Karpas-422 (cell line): ENCODE results near the gene KRTAP4-1. TPM values are rescaled to one million over a fixed set of nuclear protein-coding genes. Genes with fewer than 3 reads are reported as not detected.
"Not testable (repeated sequence)": the region's sequence is repeated elsewhere in the genome, so short reads cannot be mapped to it uniquely, and the experiment has no call there.

Source experiments
- DNase-seq: peaks from one replicate; pipeline ENCODE4 v3.0.0-alpha.2; 2015
- H2AFZ ChIP-seq: fragments of 200-600 bp; sonication (generic); 2 replicates; pipeline ENCODE4 v1.6.1; 2014; ENCODE audit warnings: antibody characterized with exemption, low read length, mixed read lengths
- H3K27ac ChIP-seq: fragments of 200-600 bp; sonication (generic); 2 replicates; pipeline ENCODE4 v1.5.1; 2014; ENCODE audit warnings: mild to moderate bottlenecking, low read length, moderate library complexity
- H3K27me3 ChIP-seq: fragments of 200-600 bp; sonication (generic); 2 replicates; pipeline ENCODE4 v1.6.1; 2014; ENCODE audit warnings: low read length, mixed read lengths
- H3K36me3 ChIP-seq: fragments of 200-600 bp; sonication (generic); 2 replicates; pipeline ENCODE4 v1.6.1; 2014; ENCODE audit warnings: low read length, mixed read lengths; ENCODE audit not compliant: insufficient read depth
- H3K4me1 ChIP-seq: fragments of 200-600 bp; sonication (generic); 2 replicates; pipeline ENCODE4 v1.6.1; 2014; ENCODE audit warnings: mild to moderate bottlenecking, low read length, mixed read lengths
- H3K4me2 ChIP-seq: fragments of 200-600 bp; sonication (generic); 2 replicates; pipeline ENCODE4 v1.6.1; 2014; ENCODE audit warnings: low read length, low read depth, mild to moderate bottlenecking; ENCODE audit not compliant: poor library complexity, severe bottlenecking
- H3K4me3 ChIP-seq: fragments of 200-600 bp; sonication (generic); 2 replicates; pipeline ENCODE4 v1.5.1; 2014; ENCODE audit warnings: mild to moderate bottlenecking, antibody characterized with exemption, low read length, mixed read lengths
- H3K79me2 ChIP-seq: fragments of 200-600 bp; sonication (generic); 2 replicates; pipeline ENCODE4 v1.6.1; 2014; ENCODE audit warnings: mild to moderate bottlenecking, low read length, mixed read lengths
- H3K9ac ChIP-seq: fragments of 200-600 bp; sonication (generic); 2 replicates; pipeline ENCODE4 v1.6.0; 2014; ENCODE audit warnings: low read length
- H3K9me2 ChIP-seq: fragments of 200-600 bp; sonication (generic), shearing (Covaris generic); replicated peaks from 2 replicates; pipeline ENCODE4 v1.6.0; 2014; ENCODE audit warnings: mild to moderate bottlenecking, low read length, moderate library complexity; ENCODE audit not compliant: insufficient read depth
- H3K9me3 ChIP-seq: fragments of 300-700, 200-600 bp; sonication (generic); 2 replicates; pipeline ENCODE4 v1.6.1; 2014; ENCODE audit warnings: low read length, mixed read lengths
- H4K20me1 ChIP-seq: fragments of 200-600 bp; sonication (generic); 2 replicates; pipeline ENCODE4 v1.6.1; 2014; ENCODE audit warnings: mild to moderate bottlenecking, antibody characterized with exemption, low read length, low read depth; ENCODE audit not compliant: insufficient read depth
- small RNA-seq: library from RNA; depleted of rRNA; stranded (forward); fragments of <200 nt; gene quantifications from one replicate; pipeline ENCODE3, GENCODE V24; 2014
- total RNA-seq: library from RNA; depleted of rRNA; stranded (reverse); fragments of >200 nt; shearing (Covaris generic); gene quantifications from 2 replicates; pipeline ENCODE4 v1.2.3, GENCODE V29; 2014; ENCODE audit warnings: low replicate concordance; rRNA removed

Gene KRTAP4-1
- total RNA-seq, 1 experiment from 2014 or later, result not detected

DNA sequence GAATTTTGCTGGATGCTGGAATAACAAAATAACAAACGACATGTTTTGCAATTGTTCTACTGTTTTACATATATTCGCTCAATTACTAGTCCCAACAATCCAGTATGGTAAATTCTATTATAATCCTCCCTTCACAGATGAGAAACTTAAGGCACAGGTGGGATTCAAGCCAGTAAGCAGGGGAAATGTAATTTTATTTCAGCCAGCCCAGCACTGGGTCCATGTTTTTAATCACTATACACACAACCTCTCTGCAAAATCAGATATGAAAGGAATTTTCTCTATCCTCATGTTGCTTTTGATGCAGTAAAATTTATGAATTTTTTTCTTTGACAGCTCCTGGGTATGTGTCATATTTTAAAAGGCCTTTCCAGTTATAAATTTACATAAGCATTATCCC, 39.5 kb downstream of the KRTAP4-1 start:
- no peaks in the 10 kb centered on the region for H3K36me3 ChIP-seq
- no peak overlapping the region for H3K27ac ChIP-seq
- no peak overlapping the region for H3K4me3 ChIP-seq
- no peak overlapping the region for H2AFZ ChIP-seq
- H3K9me3 ChIP-seq, result peaks cover 3% of the 10 kb centered on the region; the same call in 1 of the 2 replicates
- H3K79me2 ChIP-seq, result no peaks in the 10 kb centered on the region
- H3K27me3 ChIP-seq, result no peaks in the 10 kb centered on the region
- H4K20me1 ChIP-seq, result no peaks in the 10 kb centered on the region
- H3K9ac ChIP-seq, result no peak overlapping the region
- no peaks in the 10 kb centered on the region for H3K9me2 ChIP-seq
- no peak for DNase-seq
- no peaks in the 10 kb centered on the region for H3K4me1 ChIP-seq
- no peak overlapping the region for H3K4me2 ChIP-seq

DNA sequence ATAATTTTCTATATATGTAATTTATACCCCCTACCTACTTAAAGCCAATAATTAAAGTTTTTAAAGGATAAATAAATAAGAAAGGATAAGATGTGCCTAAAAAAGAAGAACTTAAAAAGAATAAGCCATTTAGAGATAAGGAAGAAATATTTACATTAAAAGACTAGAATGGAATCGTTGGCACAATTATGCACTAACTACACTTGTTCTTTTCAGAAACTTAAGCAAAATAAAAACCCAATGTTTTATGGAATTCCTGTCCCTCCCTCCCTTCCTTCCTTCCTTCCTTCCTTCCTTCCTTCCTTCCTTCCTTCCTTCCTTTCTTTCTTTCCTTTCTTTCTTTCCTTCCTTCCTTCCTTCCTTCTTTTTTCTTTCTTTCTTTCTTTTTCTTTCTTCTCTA, 39.9 kb downstream of the KRTAP4-1 start:
- H3K4me2 ChIP-seq, result no peak overlapping the region
- H3K9ac ChIP-seq, result no peak overlapping the region
- H3K4me3 ChIP-seq, result no peak overlapping the region
- no peaks in the 10 kb centered on the region for H4K20me1 ChIP-seq
- H3K9me3 ChIP-seq, result peaks cover 3% of the 10 kb centered on the region; the same call in 1 of the 2 replicates
- no peaks in the 10 kb centered on the region for H3K9me2 ChIP-seq
- no peak for DNase-seq
- H3K4me1 ChIP-seq, result no peaks in the 10 kb centered on the region
- H3K36me3 ChIP-seq, result no peaks in the 10 kb centered on the region
- no peaks in the 10 kb centered on the region for H3K27me3 ChIP-seq
- no peak overlapping the region for H3K27ac ChIP-seq
- no peak overlapping the region for H2AFZ ChIP-seq
- no peaks in the 10 kb centered on the region for H3K79me2 ChIP-seq

DNA sequence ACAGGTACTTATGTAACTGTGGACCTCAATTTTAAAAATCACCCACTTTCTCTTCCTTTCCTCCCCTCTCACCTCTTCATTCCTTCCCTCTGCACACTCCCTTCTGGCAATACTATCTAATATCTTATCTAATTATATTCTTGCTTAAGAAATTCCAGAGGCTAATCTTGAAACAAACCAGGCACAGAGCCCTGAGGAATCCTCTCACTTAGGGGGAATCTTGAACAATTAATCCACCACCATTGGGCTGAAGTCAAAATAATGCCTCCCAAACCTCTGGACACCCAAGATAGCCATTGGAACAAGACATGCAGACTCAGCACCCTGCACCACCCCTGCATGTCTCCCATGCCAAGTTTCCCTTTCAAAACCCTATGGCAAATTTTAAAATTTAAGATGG, 43.4 kb downstream of the KRTAP4-1 start:
- no peak overlapping the region for H3K9ac ChIP-seq
- H3K4me1 ChIP-seq, result no peaks in the 10 kb centered on the region
- DNase-seq, result no peak
- peaks cover 3% of the 10 kb centered on the region; the same call in 1 of the 2 replicates for H3K9me3 ChIP-seq
- no peaks in the 10 kb centered on the region for H3K79me2 ChIP-seq
- H3K9me2 ChIP-seq, result no peaks in the 10 kb centered on the region
- no peak overlapping the region for H3K27ac ChIP-seq
- no peaks in the 10 kb centered on the region for H3K36me3 ChIP-seq
- no peak overlapping the region for H3K4me2 ChIP-seq
- H2AFZ ChIP-seq, result no peak overlapping the region
- H3K27me3 ChIP-seq, result no peaks in the 10 kb centered on the region
- H3K4me3 ChIP-seq, result no peak overlapping the region
- no peaks in the 10 kb centered on the region for H4K20me1 ChIP-seq

DNA sequence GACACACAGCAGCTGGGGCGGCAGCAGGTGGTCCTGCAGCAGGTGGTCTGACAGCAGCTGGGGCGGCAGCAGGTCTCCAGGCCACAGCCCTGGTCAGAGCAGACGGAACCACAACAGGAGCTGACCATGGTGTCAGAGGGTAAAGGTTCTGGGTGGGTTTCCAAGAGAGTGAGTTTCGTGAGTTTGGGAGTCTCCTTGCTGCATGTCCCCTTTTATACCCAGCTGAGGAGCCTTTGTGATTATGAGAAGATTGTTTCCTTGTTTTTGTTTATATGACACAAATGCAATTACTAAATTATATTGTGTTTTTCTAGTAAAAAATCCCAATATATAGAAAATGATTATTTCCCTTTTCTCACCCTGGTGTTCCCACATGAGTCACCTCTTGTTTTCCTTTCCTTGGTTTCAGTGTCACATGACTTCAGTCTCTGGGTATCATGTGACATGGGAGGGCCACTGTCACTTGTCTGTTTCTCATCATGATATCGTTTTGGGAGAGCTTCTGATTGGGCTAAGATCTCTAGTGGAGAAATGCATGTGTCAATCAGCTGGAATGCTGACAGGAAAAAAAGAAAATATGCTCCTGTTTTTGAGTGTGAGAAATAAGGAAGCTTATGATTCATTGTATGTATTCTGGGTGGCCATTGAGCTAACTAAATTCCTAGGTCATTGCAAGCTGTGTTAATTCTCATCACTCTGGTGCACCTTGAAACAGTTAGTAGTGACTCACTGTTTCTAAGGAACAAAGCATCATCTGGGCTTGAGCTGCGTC, 44.2 kb downstream of the KRTAP4-1 start, which contains the start of gene KRTAP4-6:
KRTAP4-6 (minus strand) TSS at position 185 of the 772 bp plus-strand sequence; CDS start at position 128, 57 bp downstream.
- Histone ChIP-seq H3K4me3 (no peak within 1 kb of the TSS), H3K4me2 (no peak within 1 kb of the TSS), H3K9ac (no peak within 1 kb of the TSS)

DNA sequence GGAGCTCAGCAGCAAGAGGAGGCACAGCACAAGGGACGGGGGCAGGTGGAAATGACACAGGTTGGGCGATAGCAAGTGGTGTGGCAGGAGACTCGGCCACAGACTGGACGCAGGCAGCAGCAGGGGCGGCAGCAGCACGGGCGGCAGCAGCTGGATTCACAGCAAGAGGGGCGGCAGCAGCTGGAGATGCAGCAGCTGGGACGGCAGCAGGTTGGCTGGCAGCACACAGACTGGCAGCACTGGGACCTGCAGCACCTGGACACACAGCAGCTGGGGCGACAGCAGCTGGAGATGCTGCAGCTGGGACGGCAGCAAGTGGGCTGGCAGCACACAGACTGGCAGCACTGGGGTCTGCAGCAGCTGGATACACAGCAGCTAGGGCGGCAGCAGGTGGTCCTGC, 44.8 kb downstream of the KRTAP4-1 start:
- not testable (repeated sequence) for H4K20me1 ChIP-seq, H2AFZ ChIP-seq, H3K4me1 ChIP-seq, H3K9me2 ChIP-seq, H3K9ac ChIP-seq, H3K9me3 ChIP-seq, H3K4me3 ChIP-seq, H3K79me2 ChIP-seq, H3K27me3 ChIP-seq, H3K4me2 ChIP-seq, DNase-seq, H3K36me3 ChIP-seq, H3K27ac ChIP-seq

More for the DNA sequence above, 44.2 kb downstream of the KRTAP4-1 start, which contains the start of gene KRTAP4-6:
- Histone ChIP-seq H3K36me3 (no peaks in the 10 kb centered on the region), H3K79me2 (no peaks in the 10 kb centered on the region), H3K9me2 (no peaks in the 10 kb centered on the region), H4K20me1 (no peaks in the 10 kb centered on the region), H2AFZ (no peak within 1 kb of the TSS), H3K27ac (no peak within 1 kb of the TSS), H3K27me3 (no peaks in the 10 kb centered on the region), H3K4me1 (no peaks in the 10 kb centered on the region), H3K9me3 (peaks cover 3% of the 10 kb centered on the region; the same call in 1 of the 2 replicates)
- no peak for DNase-seq

Small RNA genes lying within 50 kb of the gene (small RNA-seq; reads per million reads assigned to genes)
- gene KRTAP4-17P, result not detected

Other genes starting within 250 kb of the KRTAP4-1 start
- not detected in 2 replicates for gene KRT23, start 247.3 kb downstream of the KRTAP4-1 start, total RNA-seq
- not detected in 2 replicates for gene KRT39, start 218.0 kb downstream of the KRTAP4-1 start, total RNA-seq
- gene KRT40, start 200.6 kb downstream of the KRTAP4-1 start, total RNA-seq, result not detected in 2 replicates
- gene KRTAP3-3, start 190.7 kb downstream of the KRTAP4-1 start, total RNA-seq, result not detected in 2 replicates
- gene KRTAP3-2, start 185.0 kb downstream of the KRTAP4-1 start, total RNA-seq, result not detected in 2 replicates
- not detected in 2 replicates for gene KRTAP3-1, start 175.8 kb downstream of the KRTAP4-1 start, total RNA-seq
- gene KRTAP1-5, start 157.7 kb downstream of the KRTAP4-1 start, total RNA-seq, result not detected in 2 replicates
- gene KRTAP1-4, start 154.7 kb downstream of the KRTAP4-1 start, total RNA-seq, result not detected in 2 replicates
- not detected in 2 replicates for gene KRTAP1-3, start 150.0 kb downstream of the KRTAP4-1 start, total RNA-seq
- not detected in 2 replicates for gene KRTAP1-1, start 143.5 kb downstream of the KRTAP4-1 start, total RNA-seq
- not detected in 2 replicates for gene KRTAP2-1, start 137.6 kb downstream of the KRTAP4-1 start, total RNA-seq
- not detected in 2 replicates for gene KRTAP2-2, start 129.7 kb downstream of the KRTAP4-1 start, total RNA-seq
- not detected in 2 replicates for gene KRTAP2-3, start 124.8 kb downstream of the KRTAP4-1 start, total RNA-seq
- not detected in 2 replicates for gene KRTAP2-4, start 119.0 kb downstream of the KRTAP4-1 start, total RNA-seq
- not detected in 2 replicates for gene KRTAP4-7, start 100.8 kb downstream of the KRTAP4-1 start, total RNA-seq
- gene KRTAP4-8, start 86.8 kb downstream of the KRTAP4-1 start, total RNA-seq, result not detected in 2 replicates
- gene KRTAP4-16, start 82.7 kb downstream of the KRTAP4-1 start, total RNA-seq, result not detected in 2 replicates
- gene KRTAP4-9, start 79.5 kb downstream of the KRTAP4-1 start, total RNA-seq, result not detected in 2 replicates
- not detected in 2 replicates for gene KRTAP4-11, start 66.5 kb downstream of the KRTAP4-1 start, total RNA-seq
- gene KRTAP4-12, start 60.7 kb downstream of the KRTAP4-1 start, total RNA-seq, result not detected in 2 replicates
- not detected in 2 replicates for gene KRTAP4-6, start 44.4 kb downstream of the KRTAP4-1 start, total RNA-seq
- gene KRTAP4-5, start 35.1 kb downstream of the KRTAP4-1 start, total RNA-seq, result not detected in 2 replicates
- not detected in 2 replicates for gene KRTAP4-4, start 24.2 kb downstream of the KRTAP4-1 start, total RNA-seq
- not detected in 2 replicates for gene KRTAP4-3, start 16.7 kb downstream of the KRTAP4-1 start, total RNA-seq
- gene KRTAP4-2, start 6.7 kb downstream of the KRTAP4-1 start, total RNA-seq, result not detected in 2 replicates
- not detected in 2 replicates for gene KRTAP9-1, start 5.0 kb upstream of the KRTAP4-1 start, total RNA-seq
- not detected in 2 replicates for gene KRTAP9-2, start 41.7 kb upstream of the KRTAP4-1 start, total RNA-seq
- gene KRTAP9-3, start 47.5 kb upstream of the KRTAP4-1 start, total RNA-seq, result not detected in 2 replicates
- not detected in 2 replicates for gene KRTAP9-8, start 53.1 kb upstream of the KRTAP4-1 start, total RNA-seq
- gene KRTAP9-4, start 64.8 kb upstream of the KRTAP4-1 start, total RNA-seq, result not detected in 2 replicates
- gene KRTAP9-9, start 70.5 kb upstream of the KRTAP4-1 start, total RNA-seq, result not detected in 2 replicates
- not detected in 2 replicates for gene KRTAP9-6, start 80.5 kb upstream of the KRTAP4-1 start, total RNA-seq
- not detected in 2 replicates for gene KRTAP9-7, start 90.8 kb upstream of the KRTAP4-1 start, total RNA-seq
- gene KRTAP29-1, start 117.9 kb upstream of the KRTAP4-1 start, total RNA-seq, result not detected in 2 replicates
- gene KRTAP16-1, start 124.4 kb upstream of the KRTAP4-1 start, total RNA-seq, result not detected in 2 replicates
- gene KRTAP17-1, start 130.8 kb upstream of the KRTAP4-1 start, total RNA-seq, result 1.6 TPM in 1 of 2 replicates, not detected in the other
- gene KRT33A, start 165.9 kb upstream of the KRTAP4-1 start, total RNA-seq, result not detected in 2 replicates
- not detected in 2 replicates for gene KRT33B, start 184.9 kb upstream of the KRTAP4-1 start, total RNA-seq
- gene KRT34, start 197.4 kb upstream of the KRTAP4-1 start, total RNA-seq, result not detected in 2 replicates
- gene KRT31, start 212.7 kb upstream of the KRTAP4-1 start, total RNA-seq, result not detected in 2 replicates
- gene KRT37, start 239.7 kb upstream of the KRTAP4-1 start, total RNA-seq, result not detected in 2 replicates